ENCODE results near the gene UBE2C.
"Not testable (repeated sequence)": the region's sequence is repeated elsewhere in the genome, so short reads cannot be mapped to it uniquely, and the experiment has no call there.

The UBE2C gene

GRCh38 chr20:45798935-45799642 lies 13.4 kb upstream of the UBE2C start:
- DNase-seq = peak; percentile 15

GRCh38 chr20:45801851-45802250 lies 10.6 kb upstream of the UBE2C start:
- DNase-seq = no peak

- DNase-seq = no peak
Measured at GRCh38 chr20:45810191-45810970, 2.1 kb upstream of the UBE2C start.

- DNase-seq = no peak
Measured at GRCh38 chr20:45813006-45813340, 529 bp downstream of the UBE2C start.

GRCh38 chr20:45813489-45813888 lies 1.0 kb downstream of the UBE2C start:
- DNase-seq = no peak

GRCh38 chr20:45814314-45814713 lies 1.9 kb downstream of the UBE2C start:
- DNase-seq = no peak

- no peak for DNase-seq
Measured at GRCh38 chr20:45816951-45817350, 4.5 kb downstream of the UBE2C start.

GRCh38 chr20:45817376-45818194 lies 5.1 kb downstream of the UBE2C start:
- DNase-seq = no peak

GRCh38 chr20:45818239-45818638 lies 5.8 kb downstream of the UBE2C start:
- no peak for DNase-seq

- DNase-seq = no peak
Measured at GRCh38 chr20:45819466-45819865, 7.0 kb downstream of the UBE2C start.

GRCh38 chr20:45821947-45822346 lies 9.5 kb downstream of the UBE2C start:
- no peak for DNase-seq

- DNase-seq = no peak
Measured at GRCh38 chr20:45822857-45823256, 10.4 kb downstream of the UBE2C start.

GRCh38 chr20:45823949-45824835 lies 11.7 kb downstream of the UBE2C start:
- DNase-seq = no peak

GRCh38 chr20:45826381-45827019 lies 14.1 kb downstream of the UBE2C start:
- no peak for DNase-seq

GRCh38 chr20:45827030-45827652 lies 14.7 kb downstream of the UBE2C start, which contains the start of gene TNNC2:
Gene TNNC2 (minus strand): TSS chr20:45827312. CDS start chr20:45827248, 64 bp downstream.
- DNase-seq = no peak

- DNase-seq = no peak
Measured at GRCh38 chr20:45827712-45828111, 15.3 kb downstream of the UBE2C start.

GRCh38 chr20:45828589-45828988 lies 16.1 kb downstream of the UBE2C start:
- no peak for DNase-seq

GRCh38 chr20:45829673-45830106 lies 17.2 kb downstream of the UBE2C start:
- DNase-seq = not testable (repeated sequence)

GRCh38 chr20:45832619-45833018 lies 20.2 kb downstream of the UBE2C start:
- no peak for DNase-seq

GRCh38 chr20:45833030-45833882 lies 20.8 kb downstream of the UBE2C start, which contains the start of gene SNX21:
Gene SNX21 (plus strand): TSS chr20:45833799. CDS start chr20:45833920, 121 bp downstream.
- no peak for DNase-seq

Measured in GF-D8 (cell line).